ENCODE results near the gene S100A5. TPM values are rescaled to one million over a fixed set of nuclear protein-coding genes. Genes with fewer than 3 reads are reported as not detected.

S100A5 gene
- total and polyA plus RNA-seq, 10 of the 15 experiments (the other 5 are each of a cell fraction or from before 2014, with no cell fraction given): 0.47 to 0.75 (median 0.56) TPM; not detected in 6

DNA sequence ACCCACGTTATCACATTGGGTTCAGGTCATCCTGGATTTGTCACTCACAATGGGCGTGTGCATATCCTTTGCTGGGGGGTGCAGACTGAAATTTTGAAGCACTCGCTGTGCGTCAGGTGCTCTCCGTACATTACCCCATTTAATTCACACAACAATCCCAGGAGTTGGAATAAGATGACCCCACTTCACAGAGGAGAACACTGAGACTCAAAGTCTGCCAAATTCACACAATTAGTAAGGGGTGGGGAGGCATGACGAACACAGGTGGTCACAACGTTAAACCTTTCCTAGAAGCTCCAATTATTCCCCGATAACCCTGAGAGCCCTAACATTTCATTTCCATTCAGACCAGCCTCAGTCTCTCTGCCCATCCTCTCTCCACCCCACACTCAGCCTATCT is 28.7 kb upstream of the S100A5 start:
- FAIRE-seq (no peak), ATAC-seq (no peak), DNase-seq (ENCODE audit: low read depth, low spot score) (no peak)
- intact Hi-C loops (cut with micrococcal nuclease; ENCODE audit: unreplicated experiment) (loop anchor here (2.0 to 5.0 kb wide), 3 partner anchors 37 to 217 kb away; no protein-coding TSS in a partner anchor), in situ Hi-C loops (cut with MboI) (no loop called here)
- H3K9ac ChIP-seq (ENCODE audit: control insufficient read depth, insufficient read depth, low read length): no peak overlapping the region
- H3K27me3 ChIP-seq (replicated peaks in 1 of 2; ENCODE audit: control insufficient read depth in 2 of 2, insufficient read depth in 2 of 2, low read length in 1 of 2): no peaks in the 10 kb centered on the region
- TF ChIP-seq KDM1A (IDR thresholded peaks at IDR 0.05; ENCODE audit: borderline replicate concordance) (no peak), IRF4 (IDR thresholded peaks at IDR 0.05; ENCODE audit: low read depth, low read length) (no peak), SP1 (IDR thresholded peaks at IDR 0.05; ENCODE audit: low read depth, low read length) (no peak), ZBED1 (IDR thresholded peaks at IDR 0.05; ENCODE audit: borderline replicate concordance) (no peak), SMARCA5 (IDR thresholded peaks at IDR 0.05) (no peak), NR2C1 (IDR thresholded peaks at IDR 0.05) (no peak), ESRRA (IDR thresholded peaks at IDR 0.05; ENCODE audit: low read length) (no peak), HCFC1 (IDR thresholded peaks at IDR 0.05; ENCODE audit: low read length) (no peak), CEBPB (IDR thresholded peaks at IDR 0.05; ENCODE audit: borderline replicate concordance in 1 of 2, low read depth in 2 of 2, low read length in 2 of 2) (no peak), FOS (IDR thresholded peaks at IDR 0.05; ENCODE audit: borderline replicate concordance, extremely low read depth, insufficient read length) (no peak)
- TF ChIP-seq, protein P1, sequence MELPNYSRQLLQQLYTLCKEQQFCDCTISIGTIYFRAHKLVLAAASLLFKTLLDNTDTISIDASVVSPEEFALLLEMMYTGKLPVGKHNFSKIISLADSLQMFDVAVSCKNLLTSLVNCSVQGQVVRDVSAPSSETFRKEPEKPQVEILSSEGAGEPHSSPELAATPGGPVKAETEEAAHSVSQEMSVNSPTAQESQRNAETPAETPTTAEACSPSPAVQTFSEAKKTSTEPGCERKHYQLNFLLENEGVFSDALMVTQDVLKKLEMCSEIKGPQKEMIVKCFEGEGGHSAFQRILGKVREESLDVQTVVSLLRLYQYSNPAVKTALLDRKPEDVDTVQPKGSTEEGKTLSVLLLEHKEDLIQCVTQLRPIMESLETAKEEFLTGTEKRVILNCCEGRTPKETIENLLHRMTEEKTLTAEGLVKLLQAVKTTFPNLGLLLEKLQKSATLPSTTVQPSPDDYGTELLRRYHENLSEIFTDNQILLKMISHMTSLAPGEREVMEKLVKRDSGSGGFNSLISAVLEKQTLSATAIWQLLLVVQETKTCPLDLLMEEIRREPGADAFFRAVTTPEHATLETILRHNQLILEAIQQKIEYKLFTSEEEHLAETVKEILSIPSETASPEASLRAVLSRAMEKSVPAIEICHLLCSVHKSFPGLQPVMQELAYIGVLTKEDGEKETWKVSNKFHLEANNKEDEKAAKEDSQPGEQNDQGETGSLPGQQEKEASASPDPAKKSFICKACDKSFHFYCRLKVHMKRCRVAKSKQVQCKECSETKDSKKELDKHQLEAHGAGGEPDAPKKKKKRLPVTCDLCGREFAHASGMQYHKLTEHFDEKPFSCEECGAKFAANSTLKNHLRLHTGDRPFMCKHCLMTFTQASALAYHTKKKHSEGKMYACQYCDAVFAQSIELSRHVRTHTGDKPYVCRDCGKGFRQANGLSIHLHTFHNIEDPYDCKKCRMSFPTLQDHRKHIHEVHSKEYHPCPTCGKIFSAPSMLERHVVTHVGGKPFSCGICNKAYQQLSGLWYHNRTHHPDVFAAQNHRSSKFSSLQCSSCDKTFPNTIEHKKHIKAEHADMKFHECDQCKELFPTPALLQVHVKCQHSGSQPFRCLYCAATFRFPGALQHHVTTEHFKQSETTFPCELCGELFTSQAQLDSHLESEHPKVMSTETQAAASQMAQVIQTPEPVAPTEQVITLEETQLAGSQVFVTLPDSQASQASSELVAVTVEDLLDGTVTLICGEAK (IDR thresholded peaks at IDR 0.05; ENCODE audit: borderline replicate concordance): no peak
- TF ChIP-seq, protein P2, sequence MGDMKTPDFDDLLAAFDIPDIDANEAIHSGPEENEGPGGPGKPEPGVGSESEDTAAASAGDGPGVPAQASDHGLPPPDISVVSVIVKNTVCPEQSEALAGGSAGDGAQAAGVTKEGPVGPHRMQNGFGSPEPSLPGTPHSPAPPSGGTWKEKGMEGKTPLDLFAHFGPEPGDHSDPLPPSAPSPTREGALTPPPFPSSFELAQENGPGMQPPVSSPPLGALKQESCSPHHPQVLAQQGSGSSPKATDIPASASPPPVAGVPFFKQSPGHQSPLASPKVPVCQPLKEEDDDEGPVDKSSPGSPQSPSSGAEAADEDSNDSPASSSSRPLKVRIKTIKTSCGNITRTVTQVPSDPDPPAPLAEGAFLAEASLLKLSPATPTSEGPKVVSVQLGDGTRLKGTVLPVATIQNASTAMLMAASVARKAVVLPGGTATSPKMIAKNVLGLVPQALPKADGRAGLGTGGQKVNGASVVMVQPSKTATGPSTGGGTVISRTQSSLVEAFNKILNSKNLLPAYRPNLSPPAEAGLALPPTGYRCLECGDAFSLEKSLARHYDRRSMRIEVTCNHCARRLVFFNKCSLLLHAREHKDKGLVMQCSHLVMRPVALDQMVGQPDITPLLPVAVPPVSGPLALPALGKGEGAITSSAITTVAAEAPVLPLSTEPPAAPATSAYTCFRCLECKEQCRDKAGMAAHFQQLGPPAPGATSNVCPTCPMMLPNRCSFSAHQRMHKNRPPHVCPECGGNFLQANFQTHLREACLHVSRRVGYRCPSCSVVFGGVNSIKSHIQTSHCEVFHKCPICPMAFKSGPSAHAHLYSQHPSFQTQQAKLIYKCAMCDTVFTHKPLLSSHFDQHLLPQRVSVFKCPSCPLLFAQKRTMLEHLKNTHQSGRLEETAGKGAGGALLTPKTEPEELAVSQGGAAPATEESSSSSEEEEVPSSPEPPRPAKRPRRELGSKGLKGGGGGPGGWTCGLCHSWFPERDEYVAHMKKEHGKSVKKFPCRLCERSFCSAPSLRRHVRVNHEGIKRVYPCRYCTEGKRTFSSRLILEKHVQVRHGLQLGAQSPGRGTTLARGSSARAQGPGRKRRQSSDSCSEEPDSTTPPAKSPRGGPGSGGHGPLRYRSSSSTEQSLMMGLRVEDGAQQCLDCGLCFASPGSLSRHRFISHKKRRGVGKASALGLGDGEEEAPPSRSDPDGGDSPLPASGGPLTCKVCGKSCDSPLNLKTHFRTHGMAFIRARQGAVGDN (IDR thresholded peaks at IDR 0.05): no peak
- H3K27ac ChIP-seq (ENCODE audit: control insufficient read depth, insufficient read depth): no peak overlapping the region
- ChIA-PET SMC1A (ENCODE audit: uncharacterized antibody, unreplicated experiment) (interaction anchor here (1.2 to 4.0 kb wide), 6 partner anchors 36 to 103 kb away, joined by 3 to 72 read pairs (median 6); partner anchors contain the start of genes CHTOP, S100A1, S100A14 and S100A6), CTCF (interaction anchor here (1.3 to 7.5 kb wide), 9 partner anchors 25 to 212 kb away, joined by 3 to 216 read pairs (median 7); partner anchors contain the start of genes CHTOP, S100A14, S100A6 and S100A9), POLR2A (interaction anchor here (0.6 kb wide), 1 partner anchor 106 kb away, joined by 4 read pairs; no protein-coding TSS in a partner anchor), RAD21 (ENCODE audit: unreplicated experiment) (interaction anchor here (4.1 to 5.2 kb wide), 3 partner anchors 36 to 59 kb away, joined by 59 to 74 read pairs (median 60); partner anchors contain the start of genes S100A14 and S100A6)
- H3K79me2 ChIP-seq (ENCODE audit: control insufficient read depth, insufficient read depth, low read length): no peaks in the 10 kb centered on the region
- no peaks in the 10 kb centered on the region for H4K20me1 ChIP-seq (ENCODE audit: control insufficient read depth, insufficient read depth)
- H3K4me1 ChIP-seq (ENCODE audit: control insufficient read depth, insufficient read depth, low read length): peaks cover 23% of the 10 kb centered on the region
- H2AFZ ChIP-seq (ENCODE audit: control insufficient read depth, low read depth, low read length): no peak overlapping the region
- BruUV-seq (replicated peaks): no TSS peak
- no peaks in the 10 kb centered on the region for H3K36me3 ChIP-seq (ENCODE audit: control insufficient read depth in 2 of 2, insufficient read depth in 2 of 2, low read length in 1 of 2)
- no peak overlapping the region for H3K4me2 ChIP-seq (ENCODE audit: control insufficient read depth, insufficient read depth)
- H3K4me3 ChIP-seq: no peak overlapping the region
- no peaks in the 10 kb centered on the region for H3K9me3 ChIP-seq (replicated peaks; ENCODE audit: control insufficient read depth, insufficient read depth, low read length)
- 21% methylated on average over 8 of the region's 8 CpGs for WGBS (ENCODE audit: insufficient coverage, insufficient replicate concordance, low lambda C conversion rate, missing lambda C conversion rate)

Data from GM12878 (cell line).